ENCODE results near the gene PARVB.
A peak's percentile ranks its signal among the peaks of the same experiment; 100 is the strongest.

Gene PARVB

GRCh38 chr22:44187652-44188230, 163.6 kb downstream of the PARVB start:
- no peak for DNase-seq

- DNase-seq = no peak
Measured at GRCh38 chr22:44188316-44188715, 164.2 kb downstream of the PARVB start.

- DNase-seq = no peak
Measured at GRCh38 chr22:44188986-44189630, 165.0 kb downstream of the PARVB start.

- DNase-seq = no peak
Measured at GRCh38 chr22:44190381-44190976, 166.4 kb downstream of the PARVB start.

- no peak for DNase-seq
Measured at GRCh38 chr22:44191036-44191454, 166.9 kb downstream of the PARVB start.

GRCh38 chr22:44192098-44192815, 168.2 kb downstream of the PARVB start:
- no peak for DNase-seq

GRCh38 chr22:44192816-44193534, 168.9 kb downstream of the PARVB start:
- no peak for DNase-seq

- DNase-seq = peak; percentile 29
Measured at GRCh38 chr22:44193535-44193891, 169.4 kb downstream of the PARVB start.

GRCh38 chr22:44194569-44194968, 170.5 kb downstream of the PARVB start:
- no peak for DNase-seq

- DNase-seq = no peak
Measured at GRCh38 chr22:44195189-44195871, 171.2 kb downstream of the PARVB start.

GRCh38 chr22:44196241-44196640, 172.1 kb downstream of the PARVB start:
- no peak for DNase-seq

GRCh38 chr22:44196731-44197131, 172.6 kb downstream of the PARVB start:
- no peak for DNase-seq

- no peak for DNase-seq
Measured at GRCh38 chr22:44197271-44197670, 173.2 kb downstream of the PARVB start.

GRCh38 chr22:44199164-44199563, 175.1 kb downstream of the PARVB start:
- no peak for DNase-seq

GRCh38 chr22:44199866-44200265, 175.8 kb downstream of the PARVB start:
- no peak for DNase-seq

- no peak for DNase-seq
Measured at GRCh38 chr22:44200451-44200850, 176.3 kb downstream of the PARVB start.

GRCh38 chr22:44200855-44201550, 176.9 kb downstream of the PARVB start:
- no peak for DNase-seq

- DNase-seq = no peak
Measured at GRCh38 chr22:44201665-44202064, 177.6 kb downstream of the PARVB start.

- no peak for DNase-seq
Measured at GRCh38 chr22:44202261-44202789, 178.2 kb downstream of the PARVB start.

GRCh38 chr22:44203203-44203602, 179.1 kb downstream of the PARVB start:
- no peak for DNase-seq

- DNase-seq = no peak
Measured at GRCh38 chr22:44204739-44205515, 180.8 kb downstream of the PARVB start.

Measured in CD4-positive, alpha-beta T cell treated with Interleukin-6 for 4 hours (primary cell).